ENCODE data around the gene UBE2G2. TPM values are rescaled to one million over a fixed set of nuclear protein-coding genes. Genes with fewer than 3 reads are reported as not detected.

Gene UBE2G2
- total RNA-seq, 1 donor from 2014 or later, result 65.0 TPM

GRCh38 chr21:44751799-44752636, 49.6 kb downstream of the UBE2G2 start:
- DNase-seq (ENCODE audit: low read depth in 2 of 2), result no peak

- no peak for DNase-seq (ENCODE audit: low read depth in 2 of 2)
These were observed 50.3 kb downstream of the UBE2G2 start for GRCh38 chr21:44751186-44751798.

- DNase-seq (ENCODE audit: low read depth in 2 of 2), result peak in 1 of 2 donors; percentile 38
These were observed 51.0 kb downstream of the UBE2G2 start for GRCh38 chr21:44750675-44751025.

DNA sequence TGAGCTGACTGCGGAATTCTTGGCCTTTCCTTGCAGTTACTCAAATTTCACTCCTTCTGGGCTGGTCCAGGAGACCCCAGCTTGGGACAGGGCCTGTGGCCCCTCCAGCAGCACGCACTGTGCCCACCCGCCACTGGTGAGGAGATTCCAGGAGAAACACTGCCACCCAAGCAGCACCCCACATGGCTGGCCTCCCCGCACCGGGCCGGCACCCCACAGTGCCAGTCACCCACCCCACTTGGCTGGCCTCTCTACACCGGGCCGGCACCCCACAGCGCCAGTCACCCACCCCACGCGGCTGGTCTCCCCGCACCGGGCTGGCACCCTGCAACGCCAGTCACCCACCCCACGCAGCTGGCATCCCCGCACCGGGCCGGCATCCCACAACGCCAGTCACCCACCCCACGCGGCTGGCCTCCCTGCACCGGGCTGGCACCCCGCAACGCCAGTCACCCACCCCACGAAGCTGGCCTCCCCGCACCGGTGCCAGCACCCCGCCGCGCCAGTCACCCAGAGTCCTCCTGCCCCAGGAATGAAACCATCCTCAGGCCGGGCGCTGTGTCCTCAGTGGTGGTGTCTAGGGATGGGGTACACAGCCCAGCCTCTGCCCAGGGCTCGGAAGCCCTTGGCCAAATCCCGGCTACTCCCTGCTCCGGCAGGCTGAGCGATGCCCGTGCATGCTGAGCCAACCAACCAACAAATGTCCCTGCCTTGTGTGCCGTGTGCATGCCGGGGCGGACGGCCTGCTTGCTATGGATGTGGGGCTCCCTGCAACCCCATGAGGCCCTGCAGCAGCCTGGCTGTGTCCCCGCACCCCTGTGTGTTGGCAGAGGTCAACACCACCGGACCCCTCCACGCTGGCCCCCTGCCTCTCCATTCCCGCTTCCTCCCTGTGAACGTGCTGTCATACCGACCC, 51.6 kb downstream of the UBE2G2 start:
- no peak for DNase-seq (ENCODE audit: low read depth in 2 of 2)

DNA sequence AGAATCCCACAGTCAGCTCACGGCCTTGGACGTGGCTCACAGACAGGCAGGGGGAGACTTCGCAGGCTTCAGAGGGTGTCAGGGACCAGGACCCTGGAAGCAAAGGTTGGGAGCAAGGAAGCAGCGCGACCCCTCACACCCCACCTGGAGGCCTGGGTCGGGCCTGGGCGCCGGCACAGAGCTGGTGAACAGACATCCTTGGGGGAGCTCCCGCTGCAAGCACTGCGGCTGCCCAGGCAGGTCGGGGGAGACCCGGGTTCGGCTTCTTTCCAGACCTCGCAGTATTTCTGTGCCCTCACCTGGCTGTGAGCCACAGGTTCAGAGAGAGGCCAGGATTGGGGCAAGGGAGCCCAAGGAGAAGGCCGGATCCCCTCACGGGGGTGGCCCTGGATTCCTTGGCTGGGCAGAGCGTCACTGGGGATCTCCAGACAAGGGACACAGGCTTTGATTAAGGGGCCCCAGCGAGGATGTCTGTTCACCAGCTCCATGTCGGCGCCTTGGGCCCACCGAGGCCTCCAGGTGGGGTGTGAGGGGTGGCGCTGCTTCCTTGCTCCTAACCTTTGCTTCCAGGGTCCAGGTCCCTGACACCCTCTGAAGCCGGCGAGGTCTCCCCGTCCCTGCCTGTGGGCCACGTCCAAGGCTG, 52.4 kb downstream of the UBE2G2 start:
- no peak for DNase-seq (ENCODE audit: low read depth in 2 of 2)

- DNase-seq (ENCODE audit: low read depth in 2 of 2), result no peak
These were observed 53.0 kb downstream of the UBE2G2 start for GRCh38 chr21:44748621-44749020.

DNA sequence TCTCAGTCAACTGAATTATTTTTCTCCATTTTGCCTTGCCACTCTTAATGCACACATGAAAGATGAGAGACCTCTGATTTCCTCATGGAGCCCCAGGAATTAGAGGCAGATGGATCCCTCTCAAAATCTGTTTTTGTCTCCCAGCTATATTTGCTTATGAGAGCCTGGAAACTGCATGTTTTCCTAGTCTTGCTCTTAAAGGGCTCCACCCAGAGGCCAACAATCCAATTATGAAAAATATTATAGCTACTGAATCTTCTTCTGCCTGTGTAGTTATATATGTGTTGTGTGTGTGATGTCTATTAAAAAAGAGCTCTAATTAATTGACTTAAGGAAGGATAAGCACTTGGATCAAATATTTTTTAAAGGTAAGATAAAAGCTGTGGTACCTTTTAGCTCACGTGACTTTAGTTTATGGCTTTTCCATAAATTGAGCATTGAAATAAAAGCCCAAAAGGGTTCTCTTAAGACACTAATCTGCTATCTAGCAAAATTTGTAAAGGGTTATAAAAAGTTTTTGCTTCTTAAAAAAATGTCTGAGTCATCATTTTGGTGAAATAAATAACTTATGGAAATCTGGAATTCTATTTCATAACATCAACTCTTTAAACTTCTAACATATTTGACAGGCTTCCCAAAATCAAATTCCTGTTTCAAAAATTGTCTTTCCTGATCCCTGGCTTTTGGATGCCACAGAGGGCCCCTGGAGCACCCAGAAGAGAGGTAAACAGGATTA, 59.0 kb downstream of the UBE2G2 start:
- peak in 1 of 2 donors; percentile 34 for DNase-seq (ENCODE audit: low read depth in 2 of 2)

DNA sequence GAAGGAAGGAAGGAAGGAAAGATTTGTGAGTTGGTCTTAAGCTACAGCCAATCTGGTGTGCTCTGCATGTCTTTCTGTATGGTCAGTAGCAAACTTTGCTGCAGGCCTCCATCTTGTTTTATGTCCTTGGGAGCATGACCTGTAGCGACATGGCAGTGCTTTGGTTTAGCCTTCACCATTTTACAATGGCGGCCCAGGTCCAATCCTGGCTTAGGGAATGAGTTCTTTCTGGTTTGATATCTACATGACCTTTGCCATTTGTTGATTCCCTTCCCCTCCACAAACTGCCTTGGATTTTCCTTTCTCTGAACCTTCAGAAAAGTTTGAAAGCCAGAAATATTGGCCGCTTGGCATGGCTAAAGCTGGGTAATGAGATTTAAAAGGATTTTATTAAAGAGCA, 59.7 kb downstream of the UBE2G2 start:
- no peak for DNase-seq (ENCODE audit: low read depth in 2 of 2)

DNA sequence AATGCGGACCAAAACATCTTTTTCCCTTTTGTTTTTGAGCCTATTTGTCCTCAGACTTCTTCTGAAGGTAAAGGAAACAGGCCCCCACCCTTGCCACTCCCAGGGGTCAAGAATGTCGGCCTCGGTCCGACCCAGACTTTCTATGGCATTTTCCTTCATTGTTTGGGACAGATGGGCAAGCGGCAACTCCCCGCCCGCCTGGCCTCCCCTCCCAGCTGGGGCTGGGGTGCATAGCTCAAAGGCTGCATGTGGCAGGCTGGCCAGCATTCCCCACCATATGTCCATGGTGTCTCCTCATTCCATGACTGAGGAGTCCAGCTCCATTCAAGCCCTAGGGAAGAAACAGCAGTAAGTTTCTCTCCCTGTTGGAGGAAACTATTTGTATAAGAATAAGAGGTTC, 60.9 kb downstream of the UBE2G2 start:
- DNase-seq (ENCODE audit: low read depth in 2 of 2), result no peak

GRCh38 chr21:44739316-44739715, 62.3 kb downstream of the UBE2G2 start:
- no peak for DNase-seq (ENCODE audit: low read depth in 2 of 2)

- no peak for DNase-seq (ENCODE audit: low read depth in 2 of 2)
These were observed 63.0 kb downstream of the UBE2G2 start for GRCh38 chr21:44738621-44739020.

DNA sequence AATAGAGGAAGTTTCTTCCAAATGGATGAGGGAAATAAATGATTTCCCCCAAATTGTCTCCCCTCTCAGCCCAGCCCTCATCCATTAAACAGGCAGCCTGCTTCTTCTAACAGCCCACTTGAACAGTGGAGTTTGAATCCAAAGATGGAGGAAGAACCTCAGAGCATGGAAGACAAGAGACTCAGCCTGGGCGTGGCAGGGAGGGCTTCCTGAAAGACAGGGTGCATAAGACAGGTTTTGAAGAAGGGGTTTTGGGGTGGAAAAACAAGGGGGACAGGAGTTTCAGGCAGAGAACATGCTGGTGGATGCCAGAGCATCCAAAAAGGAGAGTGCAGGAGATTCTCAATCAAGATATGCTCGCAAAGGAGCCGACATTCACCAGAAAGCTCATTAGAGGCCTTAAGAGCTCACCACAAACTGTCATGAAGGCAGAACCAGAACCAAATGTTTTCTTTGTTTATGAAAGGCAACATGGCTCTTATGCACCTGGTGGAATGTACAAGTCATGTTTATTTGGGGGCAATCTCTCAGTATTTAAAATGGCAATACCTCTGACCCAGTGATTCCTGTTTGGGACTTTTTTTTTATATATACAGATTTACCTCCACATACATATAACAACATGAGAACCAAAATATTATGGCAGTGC, 63.8 kb downstream of the UBE2G2 start:
- DNase-seq (ENCODE audit: low read depth in 2 of 2), result no peak

GRCh38 chr21:44736291-44737004, 65.2 kb downstream of the UBE2G2 start:
- peak; percentile 24 to 64 for DNase-seq (ENCODE audit: low read depth in 2 of 2)

DNA sequence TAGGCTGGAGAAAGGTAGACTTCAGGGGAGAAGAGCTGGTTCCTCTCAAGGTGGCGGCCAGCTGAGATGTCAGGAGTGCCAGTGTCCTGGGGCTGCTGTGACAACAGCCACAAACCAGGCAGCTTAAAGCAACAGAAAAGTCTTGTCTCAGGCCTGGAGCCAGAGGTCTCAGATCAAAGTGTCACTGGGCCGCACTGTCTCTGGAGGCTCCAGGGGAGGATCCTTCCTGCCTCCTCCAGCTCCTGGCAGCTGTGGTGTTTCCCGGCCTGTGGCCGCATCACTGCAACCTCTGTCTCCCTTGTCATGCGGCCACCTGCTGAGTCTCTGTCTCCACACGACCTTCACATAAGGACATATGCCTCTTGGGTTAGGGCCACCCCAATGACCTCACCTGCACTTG, 65.8 kb downstream of the UBE2G2 start:
- no peak for DNase-seq (ENCODE audit: low read depth in 2 of 2)

- no peak for DNase-seq (ENCODE audit: low read depth in 2 of 2)
These were observed 66.8 kb downstream of the UBE2G2 start for GRCh38 chr21:44734841-44735240.

GRCh38 chr21:44734026-44734745, 67.4 kb downstream of the UBE2G2 start:
- DNase-seq (ENCODE audit: low read depth in 2 of 2), result no peak

- DNase-seq (ENCODE audit: low read depth in 2 of 2), result no peak
These were observed 68.7 kb downstream of the UBE2G2 start for GRCh38 chr21:44732956-44733355.

- no peak for DNase-seq (ENCODE audit: low read depth in 2 of 2)
These were observed 69.4 kb downstream of the UBE2G2 start for GRCh38 chr21:44732263-44732662.

GRCh38 chr21:44730951-44731579, 70.6 kb downstream of the UBE2G2 start:
- no peak for DNase-seq (ENCODE audit: low read depth in 2 of 2)
